WERI-Rb-1 (cell line): ENCODE measurements around the gene CCDC57.
"Not testable (repeated sequence)": the region's sequence is repeated elsewhere in the genome, so short reads cannot be mapped to it uniquely, and the experiment has no call there.

Source experiments
- DNase-seq: peaks from one replicate; pipeline ENCODE4 v3.0.0-alpha.2; 2020
- H3K27ac ChIP-seq: fragments of 250-450 bp; sonication (Bioruptor Pico); 2 replicates; pipeline ENCODE4 v1.5.1; 2020; ENCODE audit warnings: mild to moderate bottlenecking, moderate library complexity
- H3K27me3 ChIP-seq: fragments of 250-450 bp; sonication (Bioruptor Pico); 2 replicates; pipeline ENCODE4 v1.5.1; 2021; ENCODE audit warnings: mild to moderate bottlenecking, low read depth, moderate library complexity; ENCODE audit not compliant: insufficient read depth, severe bottlenecking
- H3K36me3 ChIP-seq: fragments of 250-450 bp; sonication (Bioruptor Pico); 2 replicates; pipeline ENCODE4 v1.5.1; 2020; ENCODE audit warnings: mild to moderate bottlenecking, moderate library complexity
- H3K4me3 ChIP-seq: 2 replicates; pipeline ENCODE4 v1.5.1; 2011; ENCODE audit warnings: low read depth, mild to moderate bottlenecking, control low read depth, low read length
- H3K9me3 ChIP-seq: fragments of 250-450 bp; sonication (Bioruptor Pico); 2 replicates; pipeline ENCODE4 v1.5.1; 2021; ENCODE audit warnings: mild to moderate bottlenecking, moderate library complexity; ENCODE audit not compliant: severe bottlenecking
- TF ChIP-seq, protein P1 (sequence below): IDR thresholded peaks from 2 replicates; pipeline ENCODE4 v1.5.1; 2011; ENCODE audit warnings: low read depth, mild to moderate bottlenecking, control low read depth, inconsistent platforms, low read length

The CCDC57 gene

DNA sequence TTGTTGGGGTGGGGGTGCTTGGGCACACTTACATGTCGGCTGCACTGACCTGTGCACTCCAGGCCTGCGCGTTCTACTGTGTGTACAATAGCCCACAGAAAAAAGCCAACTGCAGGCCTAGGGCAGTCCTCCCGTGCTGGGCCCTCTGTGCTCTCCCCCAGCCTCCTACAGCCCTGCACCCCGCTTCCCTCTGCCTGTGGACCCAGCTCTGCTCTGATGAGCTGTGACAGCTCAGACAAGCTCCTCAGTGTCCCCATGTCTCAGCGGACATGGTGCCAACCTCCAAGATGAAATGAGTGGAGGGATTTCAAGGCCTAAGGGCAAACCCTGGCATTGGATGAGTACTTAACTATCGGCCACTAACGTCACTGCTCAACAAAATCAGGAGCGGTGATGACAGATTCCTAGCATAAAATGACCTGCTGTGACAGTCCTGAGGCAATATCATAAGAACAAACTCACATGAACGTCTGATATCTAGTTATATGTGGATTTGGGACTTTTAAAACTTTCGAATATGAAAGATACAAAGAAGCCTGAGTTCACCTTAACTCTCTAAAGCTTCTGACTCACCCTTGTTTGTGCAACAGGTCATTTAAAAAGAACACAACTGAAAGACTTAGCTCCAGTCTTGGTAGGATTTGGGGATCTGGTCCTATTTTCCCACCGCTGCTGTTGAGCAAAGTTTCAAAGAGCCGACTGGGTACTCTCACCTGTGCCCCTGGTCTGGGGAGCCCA lies 34.7 kb downstream of the CCDC57 start:
- Histone ChIP-seq H3K4me3 (no peak overlapping the region), H3K36me3 (peaks cover 72% of the 10 kb centered on the region), H3K9me3 (no peaks in the 10 kb centered on the region), H3K27ac (no peak overlapping the region), H3K27me3 (no peaks in the 10 kb centered on the region)
- no peak for DNase-seq
- TF ChIP-seq, protein P1, sequence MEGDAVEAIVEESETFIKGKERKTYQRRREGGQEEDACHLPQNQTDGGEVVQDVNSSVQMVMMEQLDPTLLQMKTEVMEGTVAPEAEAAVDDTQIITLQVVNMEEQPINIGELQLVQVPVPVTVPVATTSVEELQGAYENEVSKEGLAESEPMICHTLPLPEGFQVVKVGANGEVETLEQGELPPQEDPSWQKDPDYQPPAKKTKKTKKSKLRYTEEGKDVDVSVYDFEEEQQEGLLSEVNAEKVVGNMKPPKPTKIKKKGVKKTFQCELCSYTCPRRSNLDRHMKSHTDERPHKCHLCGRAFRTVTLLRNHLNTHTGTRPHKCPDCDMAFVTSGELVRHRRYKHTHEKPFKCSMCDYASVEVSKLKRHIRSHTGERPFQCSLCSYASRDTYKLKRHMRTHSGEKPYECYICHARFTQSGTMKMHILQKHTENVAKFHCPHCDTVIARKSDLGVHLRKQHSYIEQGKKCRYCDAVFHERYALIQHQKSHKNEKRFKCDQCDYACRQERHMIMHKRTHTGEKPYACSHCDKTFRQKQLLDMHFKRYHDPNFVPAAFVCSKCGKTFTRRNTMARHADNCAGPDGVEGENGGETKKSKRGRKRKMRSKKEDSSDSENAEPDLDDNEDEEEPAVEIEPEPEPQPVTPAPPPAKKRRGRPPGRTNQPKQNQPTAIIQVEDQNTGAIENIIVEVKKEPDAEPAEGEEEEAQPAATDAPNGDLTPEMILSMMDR: no peak

DNA sequence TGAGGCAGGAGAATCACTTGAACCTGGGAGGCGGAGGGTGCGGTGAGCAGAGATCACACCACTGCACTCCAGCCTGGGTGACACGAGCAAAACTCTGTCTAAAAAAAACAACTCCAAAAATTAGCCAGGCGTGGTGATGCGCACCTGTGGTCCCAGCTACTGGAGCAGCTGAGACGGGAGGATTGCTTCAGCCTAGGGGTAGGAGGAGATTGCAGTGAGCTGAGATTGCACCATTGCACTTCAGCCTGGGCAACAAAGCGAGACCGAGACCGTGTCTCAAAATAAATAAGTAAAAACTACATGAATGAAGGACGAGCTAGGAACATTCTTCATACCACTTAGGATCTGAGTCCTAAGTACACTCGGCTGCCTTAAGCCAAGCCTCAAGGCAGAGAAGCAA lies 35.4 kb downstream of the CCDC57 start:
- no peak overlapping the region for H3K27ac ChIP-seq

DNA sequence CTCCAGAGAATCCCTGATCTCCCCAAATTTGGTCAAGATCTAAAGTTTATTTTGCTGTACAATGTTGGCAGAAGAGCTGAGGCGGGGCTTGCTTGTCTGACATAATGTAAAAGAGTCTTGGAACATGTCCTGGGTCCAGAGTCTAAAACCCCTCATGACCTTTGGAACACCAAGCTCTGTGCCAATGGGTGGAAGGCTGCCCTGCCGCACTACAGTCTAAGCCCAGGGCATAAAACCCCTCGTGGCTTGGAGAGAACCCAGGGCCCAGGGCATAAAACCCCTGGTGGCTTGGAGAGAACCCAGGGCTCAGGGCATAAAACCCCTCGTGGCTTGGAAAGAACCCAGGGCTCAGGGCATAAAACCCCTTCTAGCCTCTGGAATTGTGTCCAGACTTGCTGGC lies 36.7 kb downstream of the CCDC57 start:
- TF ChIP-seq, protein P1: no peak
- no peak for DNase-seq
- H3K4me3 ChIP-seq: no peak overlapping the region
- H3K9me3 ChIP-seq: no peaks in the 10 kb centered on the region
- no peaks in the 10 kb centered on the region for H3K27me3 ChIP-seq
- peaks cover 70% of the 10 kb centered on the region for H3K36me3 ChIP-seq
- no peak overlapping the region for H3K27ac ChIP-seq

More for the DNA sequence above, 35.4 kb downstream of the CCDC57 start:
- TF ChIP-seq, protein P1: no peak
- Histone ChIP-seq H3K36me3 (peaks cover 71% of the 10 kb centered on the region), H3K4me3 (no peak overlapping the region), H3K9me3 (no peaks in the 10 kb centered on the region), H3K27me3 (no peaks in the 10 kb centered on the region)
- DNase-seq: no peak

DNA sequence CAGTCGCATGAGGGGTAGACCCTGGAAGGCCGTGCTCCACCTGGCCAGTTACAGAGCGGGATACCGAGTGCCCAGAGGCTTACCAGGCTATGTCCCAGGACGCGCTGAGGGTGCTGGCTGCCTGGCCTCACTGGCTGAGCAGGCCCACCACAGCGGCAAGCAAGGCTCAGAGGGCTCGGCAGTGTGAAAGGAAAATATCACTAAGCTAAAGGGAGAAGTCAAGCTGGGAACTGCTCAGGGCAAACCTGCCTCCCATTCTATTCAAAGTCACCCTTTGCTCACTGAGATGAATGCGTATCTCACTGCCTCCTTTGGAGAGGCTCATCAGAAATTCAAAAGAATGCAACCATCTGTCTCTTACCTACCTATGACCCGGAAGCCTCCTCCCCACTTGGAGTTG lies 37.4 kb downstream of the CCDC57 start:
- no peak overlapping the region for H3K27ac ChIP-seq
- no peak overlapping the region for H3K4me3 ChIP-seq
- TF ChIP-seq, protein P1: no peak
- peaks cover 68% of the 10 kb centered on the region for H3K36me3 ChIP-seq
- no peak for DNase-seq
- no peaks in the 10 kb centered on the region for H3K9me3 ChIP-seq
- H3K27me3 ChIP-seq: no peaks in the 10 kb centered on the region

DNA sequence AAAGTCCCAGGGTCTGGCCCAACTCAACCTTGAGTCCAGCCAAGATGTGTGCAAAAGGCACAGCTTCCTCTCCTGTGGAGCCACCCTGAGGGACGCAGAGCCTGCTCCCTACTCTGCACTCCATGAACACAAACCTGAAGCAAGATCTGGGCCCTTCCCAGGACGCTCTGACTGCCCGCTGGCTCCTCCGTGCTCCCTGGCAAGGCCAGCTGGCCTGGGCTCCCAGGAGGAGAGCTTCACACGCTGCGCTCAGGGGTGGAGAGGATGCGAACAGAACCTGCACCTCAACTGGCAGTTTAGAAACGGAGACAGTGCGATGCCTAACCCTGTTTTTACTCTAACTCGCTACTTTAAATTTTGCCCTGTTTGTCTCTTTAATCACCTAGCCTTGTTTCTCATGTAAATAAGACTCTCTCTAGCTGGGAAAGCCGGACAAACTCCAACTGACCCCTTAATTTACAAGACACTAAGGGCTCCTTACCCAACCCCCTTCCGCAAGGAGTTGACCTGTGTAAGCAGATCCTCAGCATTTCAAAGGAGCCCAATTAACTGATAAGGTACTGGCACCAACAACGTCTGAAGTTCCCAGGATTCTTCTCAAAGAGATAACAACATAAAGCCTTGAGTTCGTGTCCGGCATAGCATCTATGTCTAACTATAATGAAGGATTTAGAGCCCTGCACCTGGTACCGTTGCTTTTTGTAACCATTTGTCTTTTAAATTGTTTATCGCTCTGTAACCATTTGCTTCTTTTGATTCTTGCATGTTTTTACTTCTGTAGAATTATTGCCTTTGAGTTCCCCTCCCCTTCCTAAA lies 38.4 kb downstream of the CCDC57 start:
- H3K27ac ChIP-seq, DNase-seq, H3K27me3 ChIP-seq, H3K9me3 ChIP-seq, H3K4me3 ChIP-seq: not testable (repeated sequence)
- H3K36me3 ChIP-seq: peaks cover 73% of the 10 kb centered on the region

DNA sequence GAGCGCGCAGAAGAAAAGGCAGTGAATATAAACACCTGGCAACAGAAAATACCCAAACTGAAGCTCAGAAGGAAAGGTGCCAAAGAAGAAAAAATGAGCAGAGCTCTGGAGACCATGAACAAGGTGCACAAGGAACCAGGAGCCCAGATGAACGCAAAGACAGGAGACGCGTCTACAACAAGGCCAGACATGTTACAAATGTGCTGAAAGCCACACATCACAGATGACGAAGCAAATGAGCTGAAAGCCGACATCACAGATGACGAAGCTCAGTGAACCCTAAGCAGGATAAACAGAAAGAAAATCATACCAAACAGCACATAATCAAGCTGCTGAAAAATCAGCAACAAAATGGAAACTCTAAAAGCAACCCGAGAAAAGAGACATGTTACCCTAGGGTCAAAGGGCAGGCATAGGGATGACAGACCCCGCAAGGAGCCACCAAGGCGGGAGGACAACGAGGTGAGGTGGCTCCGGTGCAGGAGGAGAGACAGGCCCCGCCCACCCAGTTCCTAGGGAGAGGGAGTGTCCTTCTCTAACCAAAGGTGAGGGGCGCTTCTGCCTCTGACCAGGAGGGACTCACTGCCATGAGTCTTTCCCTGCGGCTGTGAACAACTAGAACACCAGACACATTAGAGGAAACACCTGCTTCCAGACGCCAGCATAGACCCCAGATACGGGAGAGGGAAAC lies 39.1 kb downstream of the CCDC57 start:
- Histone ChIP-seq H3K36me3 (peaks cover 70% of the 10 kb centered on the region), H3K9me3 (no peaks in the 10 kb centered on the region), H3K27ac (no peak overlapping the region), H3K4me3 (no peak overlapping the region), H3K27me3 (no peaks in the 10 kb centered on the region)
- DNase-seq: no peak
- TF ChIP-seq, protein P1: no peak
